GM12892 (cell line): ENCODE measurements around the gene ID1.

Experiments
- POLR2A ChIP-seq: IDR thresholded peaks from 2 replicates; pipeline ENCODE4 v1.6.1; 2011; ENCODE audit warnings: low read depth, low read length, control low read depth
- POLR2AphosphoS5 ChIP-seq: IDR thresholded peaks from 2 replicates; pipeline ENCODE4 v1.6.1; 2011; ENCODE audit warnings: low read depth, low read length, control low read depth
- TAF1 ChIP-seq: IDR thresholded peaks from 2 replicates; pipeline ENCODE4 v1.6.1; 2011; ENCODE audit warnings: low read depth, mild to moderate bottlenecking, control low read depth, low read length, borderline replicate concordance

DNA sequence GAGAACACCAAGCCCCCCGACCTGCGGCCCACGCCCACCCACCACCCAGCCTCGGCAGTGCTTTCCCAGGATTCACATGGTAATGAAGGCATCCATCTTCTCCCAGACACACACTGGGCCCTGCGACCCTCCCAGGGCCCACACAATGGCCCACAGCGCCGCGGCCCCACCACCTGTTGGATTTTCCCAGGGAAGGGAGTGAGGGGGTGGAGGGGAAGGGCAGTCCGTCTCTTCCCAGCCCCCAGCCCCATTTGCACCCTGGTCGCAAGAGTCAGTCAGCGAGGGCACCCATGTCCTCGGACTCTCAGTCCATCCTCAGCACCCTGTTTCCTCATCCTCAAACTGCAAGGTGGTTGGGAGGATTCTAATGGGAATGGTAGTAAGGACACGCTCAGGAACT, 23.7 kb upstream of the ID1 start:
- TF ChIP-seq POLR2A (no peak), POLR2AphosphoS5 (no peak), TAF1 (no peak)
